Spleen (tissue), 11 donors: ENCODE data around the gene SHC4. TPM values are rescaled to one million over a fixed set of nuclear protein-coding genes. Genes with fewer than 3 reads are reported as not detected.
A peak's percentile ranks its signal among the peaks of the same experiment; 100 is the strongest.

Source experiments
- DNase-seq: peaks from one replicate; pipeline ENCODE4 v3.0.0-alpha.2; 2020
- H3K27ac ChIP-seq, 8 donors: fragments of 200-600 bp; sonication (generic) in 7 of 8; 1 replicate in 4 of 8; 2 replicates in 4 of 8; pipeline versions ENCODE4 v1.5.0 to v1.8.0; 2016 to 2021; ENCODE audit warnings: inconsistent platforms in 4 of 8, mild to moderate bottlenecking in 4 of 8, moderate library complexity in 1 of 8
- H3K27me3 ChIP-seq, 7 donors: fragments of 200-600 bp; sonication (generic) in 6 of 7; replicated peaks in 1 of 7; 1 replicate in 4 of 7; 2 replicates in 3 of 7; pipeline versions ENCODE4 v1.5.0 to v1.8.0; 2016 to 2021; ENCODE audit warnings: inconsistent platforms in 3 of 7, mild to moderate bottlenecking in 1 of 7
- H3K36me3 ChIP-seq, 6 donors: fragments of 200-600 bp; sonication (generic) in 5 of 6; 1 replicate in 4 of 6; 2 replicates in 2 of 6; pipeline versions ENCODE4 v1.5.0 to v1.8.0; 2016 to 2021; ENCODE audit warnings: inconsistent platforms in 2 of 6
- H3K4me1 ChIP-seq, 6 donors: fragments of 200-600 bp; sonication (generic) in 5 of 6; 1 replicate in 3 of 6; 2 replicates in 3 of 6; pipeline versions ENCODE4 v1.5.0 to v1.8.0; 2016 to 2021; ENCODE audit warnings: inconsistent platforms in 3 of 6
- H3K4me3 ChIP-seq, 8 donors: fragments of 200-600 bp; sonication (generic) in 7 of 8; 1 replicate in 4 of 8; 2 replicates in 4 of 8; pipeline versions ENCODE4 v1.5.0 to v1.8.0; 2016 to 2021; ENCODE audit warnings: inconsistent platforms in 4 of 8, mild to moderate bottlenecking in 4 of 8, moderate library complexity in 2 of 8
- H3K9me3 ChIP-seq, 8 donors: fragments of 200-600 bp; sonication (generic) in 7 of 8; 1 replicate in 4 of 8; 2 replicates in 4 of 8; pipeline versions ENCODE4 v1.5.0 to v1.8.0; 2016 to 2021; ENCODE audit warnings: inconsistent platforms in 4 of 8
- POLR2A ChIP-seq, 3 donors: fragments of 450-650 bp; IDR thresholded peaks; one replicate each; pipeline ENCODE4 v1.5.1; 2017; ENCODE audit warnings: antibody characterized with exemption in 3 of 3, mild to moderate bottlenecking in 1 of 3
- POLR2AphosphoS5 ChIP-seq, 3 donors: sonication (generic); formaldehyde crosslinking; IDR thresholded peaks; one replicate each; pipeline ENCODE4 v1.5.1; 2017; ENCODE audit warnings: antibody characterized with exemption in 3 of 3
- WGBS, 5 donors: extraction: QIAGEN DNeasy Blood & Tissue Kit in 3 of 5; methylation state at CpG; one replicate each; pipeline versions ENCODE4 v1.1.5 to v1.1.7; 2013 to 2018; 5-methylcytosine and 5-hydroxymethylcytosine counted together
- intact Hi-C: fragments of 100-400 bp; cut with DNase I; formaldehyde crosslinking; loops from one replicate; pipeline ENCODE4 v1.15.0; 2023; ENCODE audit warnings: low total_unique reads
- polyA plus RNA-seq, 3 donors: library from polyadenylated mRNA; stranded (reverse); fragments of 200-250 nt; gene quantifications; one replicate each; pipeline ENCODE4 v1.2.1, GENCODE V29; 2013
- total RNA-seq, 7 donors: library from RNA; depleted of rRNA in 3 of 7; stranded (reverse); fragments of >200 nt in 3 of 7; fragmentation: NEBNext Ultra II Directional in 4 of 7; extraction: Animal tissue kit (Norgen Biotek cat#: 25700) in 4 of 7; gene quantifications; one replicate each; pipeline versions ENCODE4 v1.1.0 to v1.2.1, GENCODE V29; 2016 to 2021
- TF ChIP-seq, protein P1 (sequence below), 11 experiments: fragments of 200-600 bp in 7 of 11; fragments of 450-650 bp in 4 of 11; sonication (generic) in 4 of 11; IDR thresholded peaks in 8 of 11; conservative IDR thresholded peaks in 3 of 11; 1 replicate in 7 of 11; 2 replicates in 4 of 11; pipeline versions ENCODE4 v1.4.0 to v1.8.0; 2016 to 2021; ENCODE audit warnings: antibody characterized with exemption in 11 of 11, inconsistent platforms in 4 of 11, mild to moderate bottlenecking in 1 of 11
- donor health status: healthy with polysubstance abuse.
- donor health status: DM: no; HTN: no; CAD: no; lungs with moderate emphysema.
- donor health status: DM: no; HTN: no; CAD: no.
- donor health status: Bipolar disorder and iron deficiency.
- donor health status: healthy.
- donor health status: DM: no; HTN: no; CAD: no.
- donor health status: DM: yes; HTN: yes; CAD: no.

SHC4 gene
- total and polyA plus RNA-seq, 10 donors, result 0.20 to 0.42 (median 0.27) TPM; not detected in 5

DNA sequence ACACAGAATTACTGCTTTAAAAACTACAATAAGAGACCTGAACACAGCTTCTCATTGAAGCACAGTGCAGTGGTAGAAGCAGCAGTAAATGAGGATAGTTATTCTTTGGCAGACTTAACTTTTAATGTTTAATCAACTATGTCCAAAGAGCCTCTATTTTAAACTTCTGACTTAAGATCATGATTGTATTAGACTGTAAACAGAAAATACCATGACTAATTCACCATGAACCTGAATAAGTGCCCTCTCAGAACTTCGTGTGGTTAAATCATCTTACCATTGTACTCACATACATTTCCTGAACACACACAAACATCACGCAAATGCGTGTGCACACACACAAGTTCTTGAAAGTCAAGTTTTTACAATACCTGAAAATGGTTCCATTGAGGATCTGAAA is 166.8 kb downstream of the SHC4 start:
- no peak for TF ChIP-seq POLR2A (IDR thresholded peaks at IDR 0.05)
- TF ChIP-seq, protein P1, sequence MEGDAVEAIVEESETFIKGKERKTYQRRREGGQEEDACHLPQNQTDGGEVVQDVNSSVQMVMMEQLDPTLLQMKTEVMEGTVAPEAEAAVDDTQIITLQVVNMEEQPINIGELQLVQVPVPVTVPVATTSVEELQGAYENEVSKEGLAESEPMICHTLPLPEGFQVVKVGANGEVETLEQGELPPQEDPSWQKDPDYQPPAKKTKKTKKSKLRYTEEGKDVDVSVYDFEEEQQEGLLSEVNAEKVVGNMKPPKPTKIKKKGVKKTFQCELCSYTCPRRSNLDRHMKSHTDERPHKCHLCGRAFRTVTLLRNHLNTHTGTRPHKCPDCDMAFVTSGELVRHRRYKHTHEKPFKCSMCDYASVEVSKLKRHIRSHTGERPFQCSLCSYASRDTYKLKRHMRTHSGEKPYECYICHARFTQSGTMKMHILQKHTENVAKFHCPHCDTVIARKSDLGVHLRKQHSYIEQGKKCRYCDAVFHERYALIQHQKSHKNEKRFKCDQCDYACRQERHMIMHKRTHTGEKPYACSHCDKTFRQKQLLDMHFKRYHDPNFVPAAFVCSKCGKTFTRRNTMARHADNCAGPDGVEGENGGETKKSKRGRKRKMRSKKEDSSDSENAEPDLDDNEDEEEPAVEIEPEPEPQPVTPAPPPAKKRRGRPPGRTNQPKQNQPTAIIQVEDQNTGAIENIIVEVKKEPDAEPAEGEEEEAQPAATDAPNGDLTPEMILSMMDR (IDR thresholded peaks at IDR 0.05 in 8 of 11, conservative IDR thresholded peaks at IDR 0.05 in 3 of 11), result no peak
- TF ChIP-seq POLR2AphosphoS5 (IDR thresholded peaks at IDR 0.05), result no peak
- H3K27ac ChIP-seq, result peak overlapping the region in 2 of 8 donors; percentile 7 to 10
- peaks cover 0 to 25% (median 6%) of the 10 kb centered on the region in 6 donors for H3K36me3 ChIP-seq
- H3K4me1 ChIP-seq, result peaks cover 5 to 46% (median 15%) of the 10 kb centered on the region in 6 donors
- DNase-seq, result no peak
- no peak overlapping the region for H3K4me3 ChIP-seq
- H3K9me3 ChIP-seq, result no peaks in the 10 kb centered on the region
- intact Hi-C loops, result no loop called here
- 48 to 68% (median 61%) methylated on average over 3 of the region's 3 CpGs for WGBS, 5 donors
- no peaks in the 10 kb centered on the region for H3K27me3 ChIP-seq

DNA sequence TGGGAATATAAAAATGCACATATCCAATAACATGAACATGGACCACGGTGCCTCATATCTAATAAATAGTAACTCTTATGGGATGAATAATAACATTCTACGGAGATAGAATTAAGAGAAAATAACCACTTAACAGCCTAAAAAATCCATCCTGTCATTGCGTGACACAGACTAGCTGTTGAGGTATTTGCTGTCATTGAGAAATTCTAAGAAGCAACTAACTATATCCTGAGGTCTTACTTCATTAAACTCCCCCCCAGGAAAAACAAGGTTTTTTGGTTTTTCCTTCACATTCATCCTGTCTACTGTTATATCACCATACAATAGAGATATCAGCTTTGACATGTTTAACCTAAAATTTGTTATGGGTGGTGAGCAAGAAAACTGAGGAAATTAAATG is 167.2 kb downstream of the SHC4 start:
- Histone ChIP-seq H3K4me1 (peaks cover 5 to 44% (median 15%) of the 10 kb centered on the region in 6 donors), H3K4me3 (no peak overlapping the region), H3K27me3 (no peaks in the 10 kb centered on the region), H3K9me3 (no peaks in the 10 kb centered on the region), H3K36me3 (peaks cover 0 to 29% (median 8%) of the 10 kb centered on the region in 6 donors), H3K27ac (peak overlapping the region in 1 of 8 donors; percentile 7)
- WGBS, 5 donors, result 85 to 97% (median 88%) methylated on average over 3 of the region's 3 CpGs
- TF ChIP-seq POLR2A (IDR thresholded peaks at IDR 0.05) (no peak), POLR2AphosphoS5 (IDR thresholded peaks at IDR 0.05) (no peak)
- TF ChIP-seq, protein P1 (IDR thresholded peaks at IDR 0.05 in 8 of 11, conservative IDR thresholded peaks at IDR 0.05 in 3 of 11), result no peak
- intact Hi-C loops, result no loop called here
- no peak for DNase-seq

DNA sequence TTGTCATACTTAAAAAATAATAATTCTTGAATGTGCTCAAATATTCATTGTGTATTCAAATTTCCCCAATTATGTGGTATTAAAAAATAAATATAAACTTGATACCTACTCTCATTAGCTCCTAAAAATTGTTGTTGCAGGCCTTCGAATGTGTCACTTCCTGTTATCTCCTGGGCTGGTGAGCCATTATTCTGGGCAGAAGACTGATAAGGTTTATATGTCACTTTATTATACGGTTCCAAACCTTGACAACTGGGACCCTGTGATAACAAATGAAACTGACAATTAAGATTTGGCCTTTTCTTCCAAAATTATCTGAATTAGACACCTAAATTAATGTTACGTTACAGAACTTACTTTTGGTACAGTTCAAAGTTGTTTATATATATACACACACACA is 167.8 kb downstream of the SHC4 start:
- DNase-seq, result no peak
- 80 to 91% (median 89%) methylated on average over 3 of the region's 3 CpGs for WGBS, 5 donors
- TF ChIP-seq POLR2A (IDR thresholded peaks at IDR 0.05) (no peak), POLR2AphosphoS5 (IDR thresholded peaks at IDR 0.05) (no peak)

DNA sequence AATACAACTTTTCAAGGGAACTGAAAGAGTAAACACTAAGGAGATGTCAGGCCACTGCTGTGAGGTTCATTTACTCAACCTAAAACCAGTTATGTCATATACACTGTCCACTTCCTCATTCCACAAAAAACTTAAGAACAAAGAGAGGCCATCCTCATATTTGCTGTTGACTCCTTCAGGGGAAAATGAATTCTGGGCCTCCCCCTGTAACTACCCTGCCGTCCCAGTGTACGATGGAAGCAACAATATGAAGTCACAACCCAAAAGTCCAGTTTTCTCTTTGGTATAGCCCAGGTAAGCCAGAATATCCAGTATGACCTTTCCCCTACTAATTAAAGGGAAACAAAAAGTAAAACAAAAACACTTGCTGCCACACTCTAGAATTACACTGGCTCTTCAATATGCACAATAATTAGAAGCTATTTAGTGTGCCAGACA is 169.0 kb downstream of the SHC4 start:
- H3K27me3 ChIP-seq, result no peaks in the 10 kb centered on the region
- H3K27ac ChIP-seq, result peak overlapping the region; percentile 22 to 80 (median 64)
- WGBS, 5 donors, result 61 to 88% (median 70%) methylated on average over 2 of the region's 2 CpGs
- peaks cover 0 to 47% (median 11%) of the 10 kb centered on the region in 6 donors for H3K36me3 ChIP-seq
- TF ChIP-seq, protein P1 (IDR thresholded peaks at IDR 0.05 in 8 of 11, conservative IDR thresholded peaks at IDR 0.05 in 3 of 11), result no peak
- TF ChIP-seq POLR2AphosphoS5 (IDR thresholded peaks at IDR 0.05) (no peak), POLR2A (IDR thresholded peaks at IDR 0.05) (no peak)
- intact Hi-C loops, result no loop called here
- no peak for DNase-seq
- H3K4me3 ChIP-seq, result peak overlapping the region in 1 of 8 donors; percentile 36
- no peaks in the 10 kb centered on the region for H3K9me3 ChIP-seq
- peaks cover 5 to 29% (median 10%) of the 10 kb centered on the region in 6 donors for H3K4me1 ChIP-seq

More for the DNA sequence above, 167.8 kb downstream of the SHC4 start:
- H3K36me3 ChIP-seq, result peaks cover 0 to 35% (median 11%) of the 10 kb centered on the region in 6 donors
- H3K9me3 ChIP-seq, result no peaks in the 10 kb centered on the region
- peaks cover 5 to 38% (median 13%) of the 10 kb centered on the region in 6 donors for H3K4me1 ChIP-seq
- H3K27me3 ChIP-seq, result no peaks in the 10 kb centered on the region
- intact Hi-C loops, result no loop called here
- no peak overlapping the region for H3K4me3 ChIP-seq
- peak overlapping the region in 1 of 8 donors; percentile 80 for H3K27ac ChIP-seq
